GM21515 (cell line): Measurements from ENCODE around the gene TMEM259.

Experiments
- ATAC-seq: cut with Tn5 transposase; IDR thresholded peaks from one replicate; pipeline ENCODE4 v1.9.1; 2021; ENCODE audit not compliant: unreplicated experiment

TMEM259 gene

GRCh38 chr19:1055886-1056620 is 35.1 kb upstream of the TMEM259 start:
- no peak for ATAC-seq

DNA sequence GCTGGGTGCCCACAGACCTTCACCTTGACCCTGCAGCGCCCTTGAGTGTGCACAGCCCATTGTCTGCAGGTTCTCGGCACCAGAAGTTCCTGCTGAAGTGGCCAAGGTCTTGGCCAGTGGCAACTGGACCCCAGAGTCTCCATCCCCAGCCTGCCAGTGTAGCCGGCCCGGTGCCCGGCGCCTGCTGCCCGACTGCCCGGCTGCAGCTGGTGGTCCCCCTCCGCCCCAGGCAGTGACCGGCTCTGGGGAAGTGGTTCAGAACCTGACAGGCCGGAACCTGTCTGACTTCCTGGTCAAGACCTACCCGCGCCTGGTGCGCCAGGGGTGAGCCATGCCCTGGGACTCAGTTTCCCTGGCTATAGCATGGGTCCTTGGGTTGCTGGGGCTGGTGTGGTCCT is 34.1 kb upstream of the TMEM259 start:
- no peak for ATAC-seq

GRCh38 chr19:1054102-1055027 is 33.4 kb upstream of the TMEM259 start:
- no peak for ATAC-seq

DNA sequence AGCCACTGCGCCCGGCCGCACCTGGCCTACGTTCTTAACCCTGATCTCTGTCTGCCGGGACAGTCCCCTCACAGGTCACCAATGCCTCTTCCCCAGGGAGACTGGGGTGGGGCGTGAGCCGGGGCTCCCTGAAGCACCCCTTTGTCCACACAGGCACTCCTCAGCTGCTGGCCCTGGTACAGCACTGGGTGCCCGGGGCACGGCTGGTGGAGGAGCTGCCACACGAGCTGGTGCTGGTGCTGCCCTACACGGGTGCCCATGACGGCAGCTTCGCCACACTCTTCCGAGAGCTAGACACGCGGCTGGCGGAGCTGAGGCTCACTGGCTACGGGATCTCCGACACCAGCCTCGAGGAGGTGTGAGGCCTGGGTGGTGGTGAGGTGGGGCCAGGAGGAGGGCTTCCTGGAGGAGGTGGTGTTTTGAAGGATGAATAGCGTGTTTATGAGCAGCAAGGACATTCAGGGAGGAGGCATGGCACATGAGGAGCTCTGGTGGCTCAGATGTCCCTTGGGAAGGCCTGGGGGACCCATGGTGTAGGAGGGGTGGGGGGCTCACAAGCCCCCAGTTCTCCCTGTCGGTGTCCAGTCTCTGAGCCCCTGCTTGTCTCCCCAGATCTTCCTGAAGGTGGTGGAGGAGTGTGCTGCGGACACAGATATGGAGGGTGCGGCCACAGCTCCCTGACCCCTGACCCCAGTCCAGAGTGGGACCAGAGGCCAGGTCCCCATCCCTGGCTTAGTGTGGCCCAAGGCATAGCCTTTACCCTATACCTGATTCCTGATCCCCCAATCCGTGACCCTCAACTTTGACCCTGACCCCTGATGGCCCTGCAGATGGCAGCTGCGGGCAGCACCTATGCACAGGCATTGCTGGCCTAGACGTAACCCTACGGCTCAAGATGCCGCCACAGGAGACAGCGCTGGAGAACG is 32.5 kb upstream of the TMEM259 start:
- no peak for ATAC-seq

DNA sequence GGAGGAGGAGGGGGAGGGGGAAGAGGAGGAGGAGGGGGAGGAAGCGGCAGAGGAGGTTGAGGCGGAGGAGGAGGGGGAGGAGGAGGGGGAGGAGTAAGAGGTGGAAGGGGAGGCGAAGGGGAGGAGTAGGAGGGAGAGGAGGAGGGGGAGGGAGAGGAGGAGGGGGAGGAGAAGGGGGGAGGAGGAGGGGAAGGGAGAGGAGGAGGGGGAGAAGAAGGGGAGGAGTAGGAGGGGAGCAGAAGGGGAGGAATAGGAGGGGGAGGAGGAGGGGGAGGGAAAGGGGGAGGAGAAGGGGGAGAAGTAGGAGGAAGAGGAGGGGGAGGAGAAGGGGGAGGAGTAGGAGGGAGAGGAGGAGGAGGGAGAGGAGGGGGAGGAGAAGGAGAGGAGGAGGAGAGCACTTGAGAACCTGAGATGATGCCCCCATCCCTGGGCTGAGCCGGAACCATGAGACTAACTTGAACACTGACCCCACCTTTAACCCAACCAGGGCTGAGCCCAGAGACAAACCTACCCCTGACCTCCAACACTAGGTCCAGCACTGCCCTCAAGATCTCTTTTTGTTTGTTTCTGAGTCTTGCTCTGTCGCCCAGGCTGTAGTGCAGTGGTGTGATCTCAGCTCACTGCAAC is 31.5 kb upstream of the TMEM259 start:
- no peak for ATAC-seq

GRCh38 chr19:1051791-1052190 is 30.9 kb upstream of the TMEM259 start:
- ATAC-seq, result no peak

DNA sequence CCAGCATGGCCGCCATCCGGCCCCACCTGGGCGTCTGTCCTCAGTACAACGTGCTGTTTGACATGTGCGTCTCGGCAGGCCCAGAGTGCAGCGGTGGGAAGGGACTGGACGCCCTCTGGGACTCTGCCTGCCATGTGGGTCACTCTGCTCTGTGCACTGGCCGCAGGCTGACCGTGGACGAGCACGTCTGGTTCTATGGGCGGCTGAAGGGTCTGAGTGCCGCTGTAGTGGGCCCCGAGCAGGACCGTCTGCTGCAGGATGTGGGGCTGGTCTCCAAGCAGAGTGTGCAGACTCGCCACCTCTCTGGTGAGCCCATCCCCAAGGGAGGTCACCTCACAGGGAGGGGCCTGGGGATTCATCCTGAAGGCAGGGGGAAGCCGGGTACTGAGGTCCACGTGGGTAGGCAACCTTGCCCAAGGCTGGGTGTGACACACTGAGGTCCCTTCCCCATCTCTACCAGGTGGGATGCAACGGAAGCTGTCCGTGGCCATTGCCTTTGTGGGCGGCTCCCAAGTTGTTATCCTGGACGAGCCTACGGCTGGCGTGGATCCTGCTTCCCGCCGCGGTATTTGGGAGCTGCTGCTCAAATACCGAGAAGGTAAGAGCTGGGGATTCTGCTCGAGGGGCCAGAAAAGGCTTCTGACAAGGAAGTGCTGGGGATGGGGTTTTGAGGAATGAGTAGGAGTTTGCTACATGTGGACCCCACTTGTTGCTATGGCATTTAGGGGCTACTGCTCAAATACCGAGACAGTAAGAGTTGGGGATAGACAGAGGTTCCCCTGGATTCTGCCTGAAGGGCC is 30.3 kb upstream of the TMEM259 start:
- ATAC-seq, result no peak

DNA sequence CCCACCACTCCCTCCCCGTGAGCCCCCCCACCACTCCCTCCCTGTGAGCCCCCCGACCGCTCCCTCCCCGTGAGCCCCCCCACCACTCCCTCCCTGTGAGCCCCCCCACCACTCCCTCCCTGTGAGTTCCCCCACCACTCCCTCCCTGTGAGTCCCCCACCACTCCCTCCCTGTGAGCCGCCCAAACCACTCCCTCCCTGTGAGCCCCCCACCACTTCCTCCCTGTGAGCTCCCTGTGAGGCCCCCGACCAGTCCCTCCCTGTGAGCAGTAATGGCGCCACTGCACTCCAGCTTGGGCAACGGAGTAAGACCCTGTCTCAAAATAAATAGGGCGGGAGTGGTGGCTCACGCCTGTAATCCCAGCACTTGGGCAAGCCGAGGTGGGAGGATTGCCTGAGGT is 28.9 kb upstream of the TMEM259 start:
- ATAC-seq, result no peak

GRCh38 chr19:1049106-1049505 is 28.2 kb upstream of the TMEM259 start:
- ATAC-seq, result no peak

DNA sequence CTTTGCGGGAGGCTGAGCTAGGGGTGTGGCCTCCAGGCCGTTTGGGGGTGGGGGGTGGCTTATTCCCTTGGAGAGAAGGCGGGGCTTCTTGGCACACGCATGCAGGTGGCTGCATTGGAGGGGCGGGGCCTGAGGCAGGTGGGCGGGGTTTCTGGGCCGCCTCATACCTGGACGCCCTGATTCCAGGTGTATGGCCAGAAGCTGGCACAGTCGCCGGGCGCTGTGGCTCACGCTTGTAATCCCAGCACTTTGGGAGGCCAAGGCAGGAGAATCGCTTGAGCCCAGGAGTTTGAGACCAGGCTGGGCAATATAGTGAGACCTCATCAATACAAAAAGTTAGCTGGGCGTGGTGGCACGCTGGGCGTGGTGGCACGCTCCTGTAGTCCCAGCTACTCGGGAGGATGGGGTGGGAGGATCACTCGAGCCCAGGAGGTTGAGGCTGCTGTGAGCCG is 26.8 kb upstream of the TMEM259 start:
- ATAC-seq, result no peak

DNA sequence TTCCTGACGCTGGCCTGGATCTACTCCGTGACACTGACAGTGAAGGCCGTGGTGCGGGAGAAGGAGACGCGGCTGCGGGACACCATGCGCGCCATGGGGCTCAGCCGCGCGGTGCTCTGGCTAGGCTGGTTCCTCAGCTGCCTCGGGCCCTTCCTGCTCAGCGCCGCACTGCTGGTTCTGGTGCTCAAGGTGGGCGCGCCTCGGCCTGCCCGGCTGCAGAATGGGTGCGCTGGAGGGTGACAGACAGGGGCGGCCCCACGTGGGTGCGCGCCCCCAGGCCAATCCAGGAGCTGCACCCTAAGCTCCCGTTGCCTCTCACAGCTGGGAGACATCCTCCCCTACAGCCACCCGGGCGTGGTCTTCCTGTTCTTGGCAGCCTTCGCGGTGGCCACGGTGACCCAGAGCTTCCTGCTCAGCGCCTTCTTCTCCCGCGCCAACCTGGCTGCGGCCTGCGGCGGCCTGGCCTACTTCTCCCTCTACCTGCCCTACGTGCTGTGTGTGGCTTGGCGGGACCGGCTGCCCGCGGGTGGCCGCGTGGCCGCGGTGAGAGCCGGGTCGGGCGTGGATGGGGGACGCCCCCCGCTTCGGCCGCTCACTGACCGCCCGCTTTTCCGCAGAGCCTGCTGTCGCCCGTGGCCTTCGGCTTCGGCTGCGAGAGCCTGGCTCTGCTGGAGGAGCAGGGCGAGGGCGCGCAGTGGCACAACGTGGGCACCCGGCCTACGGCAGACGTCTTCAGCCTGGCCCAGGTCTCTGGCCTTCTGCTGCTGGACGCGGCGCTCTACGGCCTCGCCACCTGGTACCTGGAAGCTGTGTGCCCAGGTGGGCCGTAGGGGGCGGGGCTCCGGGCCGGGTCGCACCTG is 26.1 kb upstream of the TMEM259 start:
- ATAC-seq, result no peak

- ATAC-seq, result no peak
Observed at GRCh38 chr19:1046117-1046626, 25.2 kb upstream of the TMEM259 start.

GRCh38 chr19:1045247-1045603 is 24.3 kb upstream of the TMEM259 start:
- no peak for ATAC-seq

DNA sequence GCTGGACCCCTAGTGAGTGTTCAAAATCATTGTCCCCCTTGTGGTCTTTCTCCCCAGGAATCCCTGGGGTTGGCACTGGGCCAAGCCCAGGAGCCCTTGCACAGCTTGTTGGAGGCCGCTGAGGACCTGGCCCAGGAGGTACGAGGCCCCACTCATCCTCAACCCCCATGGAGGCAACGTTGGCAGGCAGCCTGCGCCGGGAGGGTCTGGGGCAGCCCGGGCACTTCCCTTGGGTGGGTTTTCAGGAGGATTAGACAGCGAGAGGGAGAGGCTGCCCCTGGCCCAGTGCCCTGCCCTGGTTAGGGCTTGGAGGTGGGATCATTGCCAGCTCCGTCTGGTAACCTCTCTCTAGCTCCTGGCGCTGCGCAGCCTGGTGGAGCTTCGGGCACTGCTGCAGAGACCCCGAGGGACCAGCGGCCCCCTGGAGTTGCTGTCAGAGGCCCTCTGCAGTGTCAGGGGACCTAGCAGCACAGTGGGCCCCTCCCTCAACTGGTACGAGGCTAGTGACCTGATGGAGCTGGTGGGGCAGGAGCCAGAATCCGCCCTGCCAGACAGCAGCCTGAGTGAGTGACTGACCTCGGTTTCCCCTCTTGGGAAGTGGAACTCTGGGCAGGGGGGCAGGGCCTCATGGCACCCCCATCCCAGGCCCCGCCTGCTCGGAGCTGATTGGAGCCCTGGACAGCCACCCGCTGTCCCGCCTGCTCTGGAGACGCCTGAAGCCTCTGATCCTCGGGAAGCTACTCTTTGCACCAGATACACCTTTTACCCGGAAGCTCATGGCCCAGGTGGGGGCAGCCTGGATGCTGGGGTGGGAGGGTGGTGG is 22.0 kb upstream of the TMEM259 start:
- ATAC-seq, result no peak

GRCh38 chr19:1041835-1042685 is 21.1 kb upstream of the TMEM259 start:
- ATAC-seq, result no peak

- no peak for ATAC-seq
Observed at GRCh38 chr19:1041272-1041834, 20.4 kb upstream of the TMEM259 start.
